ENCODE results near the gene DNAJC15. TPM values are rescaled to one million over a fixed set of nuclear protein-coding genes. Genes with fewer than 3 reads are reported as not detected.

DNAJC15 gene
- total and polyA plus RNA-seq, 2 of the 4 experiments (the other 2 are of a cell fraction), result 7.0 to 22.0 TPM

- H3K27me3 ChIP-seq (ENCODE audit: control insufficient read depth, insufficient read depth, low read length), result no peaks in the 10 kb centered on the region
- H2AK9ac ChIP-seq (replicated peaks; ENCODE audit: low read depth, low read length, poor library complexity), result no peak overlapping the region
- in situ Hi-C loops (cut with MboI; ENCODE audit: low sequenced_read_pairs), result no loop called here
- H3K4ac ChIP-seq (ENCODE audit: low read depth, low read length), result no peak overlapping the region
- H3K79me1 ChIP-seq (ENCODE audit: low read depth in 1 of 2, low read length in 2 of 2), result peaks cover 7 to 18% of the 10 kb centered on the region in 2 experiments; a peak in 3 of 4 replicates
- no peaks in the 10 kb centered on the region for H3K9me3 ChIP-seq (ENCODE audit: control insufficient read depth, insufficient read depth, low read length)
- no peak overlapping the region for H2BK15ac ChIP-seq (ENCODE audit: low read depth, low read length)
- H3K36me3 ChIP-seq (ENCODE audit: control insufficient read depth, insufficient read depth, low read length), result no peaks in the 10 kb centered on the region
- H3K4me3 ChIP-seq (ENCODE audit: insufficient read depth, low read depth, low read length), result no peak overlapping the region
- H3K18ac ChIP-seq (ENCODE audit: low read depth, low read length), result no peak overlapping the region
- no peak overlapping the region for H3K23ac ChIP-seq (ENCODE audit: low read depth, low read length)
- no peak overlapping the region for H4K5ac ChIP-seq (ENCODE audit: low read depth, low read length)
- H3K14ac ChIP-seq (replicated peaks; ENCODE audit: low read depth, low read length), result no peak overlapping the region
- H4K91ac ChIP-seq (ENCODE audit: insufficient read depth, low read depth, low read length), result no peak overlapping the region
- no peak overlapping the region for H2BK5ac ChIP-seq (ENCODE audit: low read depth, low read length, poor library complexity, severe bottlenecking)
- peak overlapping the region in 1 of 2 experiments; percentile 8; a peak in 1 of 4 replicates for H4K8ac ChIP-seq (ENCODE audit: low read depth in 2 of 2, low read length in 2 of 2)
- no peak for ATAC-seq (ENCODE audit: low read depth)
- POLR2A ChIA-PET (ENCODE audit: unreplicated experiment), result no interaction called here
- no peak overlapping the region for H3K9ac ChIP-seq (ENCODE audit: low read depth, low read length)
- intact Hi-C loops (cut with micrococcal nuclease), result loop anchor here (10.0 kb wide), 1 partner anchor 425 kb away; no protein-coding TSS in a partner anchor
- no TSS peak for BruUV-seq (replicated peaks)
- no peak for TF ChIP-seq POLR2A (IDR thresholded peaks at IDR 0.05; ENCODE audit: low read depth, low read length)
- no peak for TF ChIP-seq SMC3 (IDR thresholded peaks at IDR 0.05; ENCODE audit: low read depth, low read length)
- no peak for TF ChIP-seq RFX5 (IDR thresholded peaks at IDR 0.05; ENCODE audit: low read depth, low read length)
- no peak for TF ChIP-seq RAD21 (IDR thresholded peaks at IDR 0.05; ENCODE audit: low read length)
- TF ChIP-seq MXI1 (IDR thresholded peaks at IDR 0.05; ENCODE audit: borderline replicate concordance, low read depth, low read length), result no peak
- TF ChIP-seq CTCF (conservative IDR thresholded peaks at IDR 0.05; ENCODE audit: low read depth, low read length), result no peak
- no peak for TF ChIP-seq USF2 (IDR thresholded peaks at IDR 0.05; ENCODE audit: low read depth, low read length)
- TF ChIP-seq MAZ (IDR thresholded peaks at IDR 0.05; ENCODE audit: borderline replicate concordance, low read depth, low read length), result no peak
- TF ChIP-seq BHLHE40 (IDR thresholded peaks at IDR 0.05; ENCODE audit: low read depth, low read length), result no peak
- no peak for TF ChIP-seq CEBPB (IDR thresholded peaks at IDR 0.05; ENCODE audit: low read depth, low read length)
- no peak for TF ChIP-seq CHD1 (IDR thresholded peaks at IDR 0.05; ENCODE audit: low read depth, low read length)
- TF ChIP-seq MAFK (IDR thresholded peaks at IDR 0.05; ENCODE audit: low read depth, low read length), result no peak
- no peak for TF ChIP-seq ELK1 (IDR thresholded peaks at IDR 0.05; ENCODE audit: borderline replicate concordance, low read depth, low read length)
- TF ChIP-seq FOS (IDR thresholded peaks at IDR 0.05; ENCODE audit: low read depth, low read length), result no peak
- TF ChIP-seq RCOR1 (IDR thresholded peaks at IDR 0.05; ENCODE audit: insufficient replicate concordance, low read length), result no peak
- CTCF ChIA-PET, result interaction anchor here (0.6 kb wide), 1 partner anchor 318 kb away, joined by 3 read pairs; no protein-coding TSS in a partner anchor
- no peak overlapping the region for H3K4me2 ChIP-seq (ENCODE audit: low read depth, low read length)
- H3K9me1 ChIP-seq (ENCODE audit: insufficient read depth, low read length), result no peaks in the 10 kb centered on the region
- no peak overlapping the region for H3K27ac ChIP-seq (ENCODE audit: insufficient read depth, low read length)
- no CpG with 5 or more reads among the region's 2 CpGs for WGBS, 2 experiments (ENCODE audit: extremely low coverage in 2 of 2, insufficient read length in 1 of 2)
- H2BK120ac ChIP-seq (ENCODE audit: low read depth, low read length), result no peak overlapping the region
- H3K56ac ChIP-seq (ENCODE audit: extremely low read depth, insufficient read depth, low read length), result no peak overlapping the region
- H2AFZ ChIP-seq (replicated peaks; ENCODE audit: low read length, poor library complexity), result peak overlapping the region; percentile 13
- H2AK5ac ChIP-seq (ENCODE audit: low read depth, low read length), result no peak overlapping the region
- no peak overlapping the region for H2BK20ac ChIP-seq (ENCODE audit: low read depth, low read length)
- no peaks in the 10 kb centered on the region for H4K20me1 ChIP-seq (ENCODE audit: insufficient read depth, low read length)
- dilution Hi-C loops (cut with HindIII; ENCODE audit: low sequenced_read_pairs, unreplicated experiment), result no loop called here
- DNase-seq, result no peak
- peaks cover 3% of the 10 kb centered on the region for H3K4me1 ChIP-seq (ENCODE audit: control insufficient read depth, insufficient read depth, low read length)
Measured at GRCh38 chr13:43019811-43020210, 3.6 kb upstream of the DNAJC15 start.
